ENCODE results near the gene MUC3A. TPM values are rescaled to one million over a fixed set of nuclear protein-coding genes. Genes with fewer than 3 reads are reported as not detected.
"Not testable (repeated sequence)": the region's sequence is repeated elsewhere in the genome, so short reads cannot be mapped to it uniquely, and the experiment has no call there.

The MUC3A gene
- total RNA-seq, 4 donors from 2014 or later = 0.22 TPM; not detected in 3

DNA sequence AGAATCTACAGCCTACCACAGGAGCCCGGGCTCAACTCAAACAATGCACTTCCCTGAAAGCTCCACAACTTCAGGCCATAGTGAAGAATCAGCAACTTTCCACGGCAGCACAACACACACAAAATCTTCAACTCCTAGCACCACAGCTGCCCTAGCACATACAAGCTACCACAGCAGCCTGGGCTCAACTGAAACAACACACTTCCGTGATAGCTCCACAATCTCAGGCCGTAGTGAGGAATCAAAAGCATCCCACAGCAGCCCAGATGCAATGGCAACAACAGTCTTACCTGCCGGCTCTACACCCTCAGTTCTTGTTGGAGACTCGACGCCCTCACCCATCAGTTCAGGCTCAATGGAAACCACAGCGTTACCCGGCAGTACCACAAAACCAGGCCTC lies 42.3 kb downstream of the MUC3A start:
- TF ChIP-seq, protein P1, sequence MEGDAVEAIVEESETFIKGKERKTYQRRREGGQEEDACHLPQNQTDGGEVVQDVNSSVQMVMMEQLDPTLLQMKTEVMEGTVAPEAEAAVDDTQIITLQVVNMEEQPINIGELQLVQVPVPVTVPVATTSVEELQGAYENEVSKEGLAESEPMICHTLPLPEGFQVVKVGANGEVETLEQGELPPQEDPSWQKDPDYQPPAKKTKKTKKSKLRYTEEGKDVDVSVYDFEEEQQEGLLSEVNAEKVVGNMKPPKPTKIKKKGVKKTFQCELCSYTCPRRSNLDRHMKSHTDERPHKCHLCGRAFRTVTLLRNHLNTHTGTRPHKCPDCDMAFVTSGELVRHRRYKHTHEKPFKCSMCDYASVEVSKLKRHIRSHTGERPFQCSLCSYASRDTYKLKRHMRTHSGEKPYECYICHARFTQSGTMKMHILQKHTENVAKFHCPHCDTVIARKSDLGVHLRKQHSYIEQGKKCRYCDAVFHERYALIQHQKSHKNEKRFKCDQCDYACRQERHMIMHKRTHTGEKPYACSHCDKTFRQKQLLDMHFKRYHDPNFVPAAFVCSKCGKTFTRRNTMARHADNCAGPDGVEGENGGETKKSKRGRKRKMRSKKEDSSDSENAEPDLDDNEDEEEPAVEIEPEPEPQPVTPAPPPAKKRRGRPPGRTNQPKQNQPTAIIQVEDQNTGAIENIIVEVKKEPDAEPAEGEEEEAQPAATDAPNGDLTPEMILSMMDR (IDR thresholded peaks at IDR 0.05) = no peak
- TF ChIP-seq POLR2A (IDR thresholded peaks at IDR 0.05) (no peak), EP300 (IDR thresholded peaks at IDR 0.05) (no peak)
- 89 to 91% methylated on average over 9 of the region's 9 CpGs for WGBS, 2 donors
- no peak overlapping the region for H3K4me3 ChIP-seq
- no peak overlapping the region for H3K27ac ChIP-seq
- H3K9me3 ChIP-seq = no peaks in the 10 kb centered on the region
- no peak for DNase-seq (ENCODE audit: low spot score in 2 of 2)
- no peaks in the 10 kb centered on the region for H3K36me3 ChIP-seq
- no peaks in the 10 kb centered on the region for H3K4me1 ChIP-seq
- H3K27me3 ChIP-seq = no peaks in the 10 kb centered on the region

DNA sequence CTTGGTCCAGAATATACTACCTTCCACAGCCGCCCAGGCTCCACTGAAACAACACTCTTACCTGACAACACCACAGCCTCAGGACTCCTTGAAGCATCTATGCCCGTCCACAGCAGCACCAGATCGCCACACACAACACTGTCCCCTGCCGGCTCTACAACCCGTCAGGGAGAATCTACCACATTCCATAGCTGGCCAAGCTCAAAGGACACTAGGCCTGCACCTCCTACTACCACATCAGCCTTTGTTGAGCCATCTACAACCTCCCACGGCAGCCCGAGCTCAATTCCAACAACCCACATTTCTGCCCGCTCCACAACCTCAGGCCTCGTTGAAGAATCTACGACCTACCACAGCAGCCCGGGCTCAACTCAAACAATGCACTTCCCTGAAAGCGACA lies 42.9 kb downstream of the MUC3A start:
- not testable (repeated sequence) for H3K36me3 ChIP-seq

DNA sequence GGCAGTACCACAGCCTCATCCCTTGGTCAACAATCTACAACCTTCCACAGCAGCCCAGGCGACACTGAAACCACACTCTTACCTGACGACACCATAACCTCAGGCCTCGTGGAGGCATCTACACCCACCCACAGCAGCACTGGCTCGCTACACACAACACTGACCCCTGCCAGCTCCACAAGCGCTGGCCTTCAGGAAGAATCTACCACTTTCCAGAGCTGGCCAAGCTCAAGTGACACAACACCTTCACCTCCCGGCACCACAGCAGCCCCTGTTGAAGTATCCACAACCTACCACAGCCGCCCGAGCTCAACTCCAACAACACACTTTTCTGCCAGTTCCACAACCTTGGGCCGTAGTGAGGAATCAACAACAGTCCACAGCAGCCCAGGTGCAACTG lies 45.3 kb downstream of the MUC3A start:
- not testable (repeated sequence) for DNase-seq (ENCODE audit: low spot score in 2 of 2); H3K9me3 ChIP-seq; H3K4me3 ChIP-seq; H3K27me3 ChIP-seq; H3K36me3 ChIP-seq; H3K4me1 ChIP-seq; H3K27ac ChIP-seq
- WGBS, 2 donors = no CpG with 5 or more reads among the region's 9 CpGs

More for the DNA sequence above, 42.9 kb downstream of the MUC3A start:
- not testable (repeated sequence) for H3K9me3 ChIP-seq; H3K27ac ChIP-seq; H3K4me3 ChIP-seq; DNase-seq (ENCODE audit: low spot score in 2 of 2); H3K27me3 ChIP-seq; H3K4me1 ChIP-seq
- WGBS, 2 donors = 80 to 83% methylated on average over 12 of the region's 12 CpGs

- H3K27ac ChIP-seq; H3K36me3 ChIP-seq; H3K4me3 ChIP-seq; H3K9me3 ChIP-seq; DNase-seq (ENCODE audit: low spot score in 2 of 2); H3K27me3 ChIP-seq; H3K4me1 ChIP-seq: not testable (repeated sequence)
- WGBS, 2 donors = 78 to 86% methylated on average over 6 of the region's 10 CpGs
Observed at GRCh38 chr7:100998530-100998929, 49.2 kb downstream of the MUC3A start.

DNA sequence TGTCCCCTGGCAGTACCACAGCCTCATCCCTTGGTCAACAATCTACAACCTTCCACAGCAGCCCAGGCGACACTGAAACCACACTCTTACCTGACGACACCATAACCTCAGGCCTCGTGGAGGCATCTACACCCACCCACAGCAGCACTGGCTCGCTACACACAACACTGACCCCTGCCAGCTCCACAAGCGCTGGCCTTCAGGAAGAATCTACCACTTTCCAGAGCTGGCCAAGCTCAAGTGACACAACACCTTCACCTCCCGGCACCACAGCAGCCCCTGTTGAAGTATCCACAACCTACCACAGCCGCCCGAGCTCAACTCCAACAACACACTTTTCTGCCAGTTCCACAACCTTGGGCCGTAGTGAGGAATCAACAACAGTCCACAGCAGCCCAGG lies 50.0 kb downstream of the MUC3A start:
- H3K27me3 ChIP-seq; H3K4me1 ChIP-seq; H3K9me3 ChIP-seq; H3K4me3 ChIP-seq; DNase-seq (ENCODE audit: low spot score in 2 of 2); H3K36me3 ChIP-seq; H3K27ac ChIP-seq: not testable (repeated sequence)
- no CpG with 5 or more reads among the region's 9 CpGs for WGBS, 2 donors

DNA sequence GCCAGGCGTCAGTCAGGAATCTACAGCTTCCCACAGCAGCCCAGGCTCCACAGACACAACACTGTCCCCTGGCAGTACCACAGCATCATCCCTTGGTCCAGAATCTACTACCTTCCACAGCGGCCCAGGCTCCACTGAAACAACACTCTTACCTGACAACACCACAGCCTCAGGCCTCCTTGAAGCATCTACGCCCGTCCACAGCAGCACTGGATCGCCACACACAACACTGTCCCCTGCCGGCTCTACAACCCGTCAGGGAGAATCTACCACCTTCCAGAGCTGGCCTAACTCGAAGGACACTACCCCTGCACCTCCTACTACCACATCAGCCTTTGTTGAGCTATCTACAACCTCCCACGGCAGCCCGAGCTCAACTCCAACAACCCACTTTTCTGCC lies 50.7 kb downstream of the MUC3A start:
- H3K27ac ChIP-seq, H3K4me1 ChIP-seq, H3K4me3 ChIP-seq, H3K9me3 ChIP-seq, H3K36me3 ChIP-seq, H3K27me3 ChIP-seq: not testable (repeated sequence)
- 82 to 86% methylated on average over 8 to 10 of the region's 10 CpGs for WGBS, 2 donors
- peak in 1 of 2 donors; percentile 16 for DNase-seq (ENCODE audit: low spot score in 2 of 2)

DNA sequence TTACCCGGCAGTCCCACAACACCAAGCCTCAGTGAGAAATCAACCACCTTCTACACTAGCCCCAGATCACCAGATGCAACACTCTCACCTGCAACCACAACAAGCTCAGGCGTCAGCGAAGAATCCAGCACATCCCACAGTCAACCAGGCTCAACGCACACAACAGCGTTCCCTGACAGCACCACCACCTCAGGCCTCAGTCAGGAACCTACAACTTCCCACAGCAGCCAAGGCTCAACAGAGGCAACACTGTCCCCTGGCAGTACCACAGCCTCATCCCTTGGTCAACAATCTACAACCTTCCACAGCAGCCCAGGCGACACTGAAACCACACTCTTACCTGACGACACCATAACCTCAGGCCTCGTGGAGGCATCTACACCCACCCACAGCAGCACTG lies 53.0 kb downstream of the MUC3A start:
- H3K9me3 ChIP-seq; H3K36me3 ChIP-seq; H3K4me3 ChIP-seq; H3K27me3 ChIP-seq; DNase-seq (ENCODE audit: low spot score in 2 of 2); H3K27ac ChIP-seq; H3K4me1 ChIP-seq: not testable (repeated sequence)
- 96% methylated on average over 3 of the region's 8 CpGs; no CpG with 5 or more reads in 1 of the 2 donors for WGBS, 2 donors

GRCh38 chr7:101007361-101007760 lies 58.0 kb downstream of the MUC3A start:
- H3K9me3 ChIP-seq; H3K4me3 ChIP-seq; H3K36me3 ChIP-seq; H3K4me1 ChIP-seq; DNase-seq (ENCODE audit: low spot score in 2 of 2); H3K27me3 ChIP-seq; H3K27ac ChIP-seq: not testable (repeated sequence)
- 72 to 75% methylated on average over 2 of the region's 2 CpGs for WGBS, 2 donors

GRCh38 chr7:101009629-101010028 lies 60.3 kb downstream of the MUC3A start:
- TF ChIP-seq EP300 (IDR thresholded peaks at IDR 0.05) = no peak
- TF ChIP-seq, protein P1 (IDR thresholded peaks at IDR 0.05) = no peak
- no peak for TF ChIP-seq POLR2A (IDR thresholded peaks at IDR 0.05)
- Histone ChIP-seq H3K4me1 (no peaks in the 10 kb centered on the region), H3K27ac (no peak overlapping the region), H3K9me3 (peaks cover 0 to 6% (median 0%) of the 10 kb centered on the region in 4 donors), H3K27me3 (no peaks in the 10 kb centered on the region), H3K4me3 (no peak overlapping the region), H3K36me3 (peaks cover 0 to 9% (median 0%) of the 10 kb centered on the region in 3 donors)
- WGBS, 2 donors = 76 to 78% methylated on average over 5 of the region's 5 CpGs
- DNase-seq (ENCODE audit: low spot score in 2 of 2) = no peak
